HCT116 (cell line): ENCODE measurements around the gene TSPAN11. TPM values are rescaled to one million over a fixed set of nuclear protein-coding genes. Genes with fewer than 3 reads are reported as not detected.

Experiments used
- ATAC-seq: fragments of 200-7000 bp; cut with Tn5 transposase; 2 replicates; pipeline ENCODE4 v1.9.1; 2020; ENCODE audit warnings: mild to moderate bottlenecking, moderate library complexity
- BruUV-seq: library from RNA; stranded (reverse); fragments of 400-500 nt; replicated peaks from 2 replicates; lab custom pipeline; 2021; lab: Mats Ljungman, UMichigan
- CTCF ChIA-PET: fragments of 300-600 bp; sonication (Branson Sonifier 250); formaldehyde crosslinking; loops from one replicate; lab custom pipeline; 2021; ENCODE audit warnings: antibody characterized with exemption; lab: Charles Lee
- POLR2A ChIA-PET: fragments of 300-600, 350-600 bp; sonication (Branson Sonifier 250); formaldehyde crosslinking; loops from one replicate; lab custom pipeline; 2021; ENCODE audit warnings: antibody characterized with exemption; lab: Charles Lee
- RAD21 ChIA-PET, 2 experiments: fragments of 300-600 bp; sonication (Branson Sonifier 250); formaldehyde crosslinking; loops; one replicate each; lab custom pipeline; 2023; ENCODE audit warnings: low total read pairs in 2 of 2; ENCODE audit not compliant: uncharacterized antibody in 2 of 2, unreplicated experiment in 2 of 2, low non-redundant PET in 1 of 2; lab: Charles Lee
- DNase-seq: peaks from one replicate; pipeline ENCODE4 v3.0.0-alpha.2; 2010; ENCODE audit warnings: low read depth, low spot score
- H2AFZ ChIP-seq: fragments of 200-600 bp; shearing (Covaris generic), sonication (generic); 2 replicates; pipeline ENCODE4 v1.6.1; 2017; ENCODE audit warnings: low read depth, mixed run types, mixed read lengths, antibody characterized with exemption, low read length; ENCODE audit not compliant: poor library complexity, severe bottlenecking
- H3K27ac ChIP-seq: 2 replicates; pipeline ENCODE4 v1.5.1; 2012; ENCODE audit warnings: low read depth, low read length
- H3K27me3 ChIP-seq: fragments of 200-600 bp; sonication (generic); 2 replicates; pipeline ENCODE4 v1.6.1; 2016; ENCODE audit warnings: mixed run types, low read length, mixed read lengths; ENCODE audit not compliant: insufficient read depth
- H3K36me3 ChIP-seq, 2 experiments: fragments of 200-500 bp in 1 of 2; fragments of 200-600 bp in 1 of 2; sonication (Bioruptor generic) in 1 of 2; sonication (generic) in 1 of 2; 2 replicates each; pipeline versions ENCODE4 v1.5.1 to v1.6.1; 2014 to 2016; ENCODE audit warnings: low read length in 2 of 2, inconsistent platforms in 1 of 2, mixed read lengths in 1 of 2, mixed run types in 1 of 2; ENCODE audit not compliant: insufficient read depth in 2 of 2, control insufficient read depth in 1 of 2
- H3K4me1 ChIP-seq, 2 experiments: fragments of 200-600 bp in 1 of 2; sonication (generic) in 1 of 2; 2 replicates each; pipeline versions ENCODE4 v1.5.1 to v1.6.1; 2012 to 2017; ENCODE audit warnings: low read length in 2 of 2, inconsistent platforms in 1 of 2, mild to moderate bottlenecking in 1 of 2, mixed read lengths in 1 of 2, mixed run types in 1 of 2, moderate library complexity in 1 of 2; ENCODE audit not compliant: insufficient read depth in 2 of 2, control insufficient read depth in 1 of 2
- H3K4me2 ChIP-seq: fragments of 200-600 bp; sonication (generic); 2 replicates; pipeline ENCODE4 v1.6.1; 2017; ENCODE audit warnings: mixed run types, low read length, mixed read lengths
- H3K4me3 ChIP-seq, 2 experiments: fragments of 200-600 bp in 1 of 2; sonication (generic) in 1 of 2; replicated peaks in 1 of 2; 2 replicates each; pipeline ENCODE4 v1.5.1; 2011 to 2016; ENCODE audit warnings: low read length in 2 of 2, control low read depth in 1 of 2, low read depth in 1 of 2, mild to moderate bottlenecking in 1 of 2, mixed read lengths in 1 of 2, mixed run types in 1 of 2
- H3K79me2 ChIP-seq: fragments of 200-600 bp; sonication (generic); 2 replicates; pipeline ENCODE4 v1.6.1; 2017; ENCODE audit warnings: mild to moderate bottlenecking, mixed run types, low read length, moderate library complexity, mixed read lengths; ENCODE audit not compliant: insufficient read depth
- H3K9ac ChIP-seq: fragments of 200-600 bp; sonication (generic); 2 replicates; pipeline ENCODE4 v1.6.1; 2016; ENCODE audit warnings: low read length, mixed read lengths
- H3K9me2 ChIP-seq: fragments of 200-600 bp; sonication (generic), shearing (Covaris generic); 2 replicates; pipeline ENCODE4 v1.6.1; 2017; ENCODE audit warnings: mixed run types, mild to moderate bottlenecking, moderate library complexity; ENCODE audit not compliant: insufficient read depth
- H3K9me3 ChIP-seq, 2 experiments: fragments of 200-500 bp in 1 of 2; fragments of 200-600 bp in 1 of 2; sonication (Bioruptor generic) in 1 of 2; sonication (generic) in 1 of 2; 2 replicates each; pipeline ENCODE4 v1.6.1; 2014 to 2017; ENCODE audit warnings: low read length in 2 of 2, mixed read lengths in 2 of 2, inconsistent platforms in 1 of 2, low read depth in 1 of 2, mild to moderate bottlenecking in 1 of 2, mixed run types in 1 of 2, moderate library complexity in 1 of 2; ENCODE audit not compliant: control insufficient read depth in 1 of 2, insufficient read depth in 1 of 2
- H4K20me1 ChIP-seq: fragments of 200-600 bp; sonication (generic), shearing (Covaris generic); 2 replicates; pipeline ENCODE4 v1.6.1; 2017; ENCODE audit warnings: mixed run types, mild to moderate bottlenecking, moderate library complexity; ENCODE audit not compliant: insufficient read depth
- CBX3 ChIP-seq: IDR thresholded peaks from 2 replicates; pipeline ENCODE4 v1.6.1; 2012; ENCODE audit warnings: low read depth
- CEBPB ChIP-seq: IDR thresholded peaks from 2 replicates; pipeline ENCODE4 v1.6.1; 2012; ENCODE audit warnings: low read depth
- CTCF ChIP-seq, 3 experiments: fragments of 200-600 bp in 1 of 3; sonication (generic) in 1 of 3; IDR thresholded peaks in 2 of 3; conservative IDR thresholded peaks in 1 of 3; 2 replicates each; pipeline ENCODE4 v1.5.1; 2012 to 2017; ENCODE audit warnings: low read depth in 2 of 3, low read length in 2 of 3, antibody characterized with exemption in 1 of 3, borderline replicate concordance in 1 of 3, control low read depth in 1 of 3, mild to moderate bottlenecking in 1 of 3, mixed read lengths in 1 of 3, mixed run types in 1 of 3, moderate library complexity in 1 of 3; ENCODE audit not compliant: insufficient read depth in 1 of 3
- EGR1 ChIP-seq: IDR thresholded peaks from 2 replicates; pipeline ENCODE4 v1.6.1; 2012; ENCODE audit warnings: low read depth
- ELF1 ChIP-seq: IDR thresholded peaks from 2 replicates; pipeline ENCODE4 v1.6.1; 2012; ENCODE audit warnings: low read depth, borderline replicate concordance
- EZH2phosphoT487 ChIP-seq: fragments of 200-600 bp; IDR thresholded peaks from 2 replicates; pipeline ENCODE4 v1.6.1; 2018; ENCODE audit warnings: antibody characterized with exemption, borderline replicate concordance
- JUND ChIP-seq: IDR thresholded peaks from 2 replicates; pipeline ENCODE4 v1.6.1; 2012
- MAX ChIP-seq: IDR thresholded peaks from 2 replicates; pipeline ENCODE4 v1.6.1; 2012
- POLR2A ChIP-seq: IDR thresholded peaks from 2 replicates; pipeline ENCODE4 v1.7.0; 2011; ENCODE audit warnings: borderline replicate concordance; ENCODE audit not compliant: insufficient read depth, insufficient read length; ENCODE audit errors: extremely low read depth
- RAD21 ChIP-seq: IDR thresholded peaks from 2 replicates; pipeline ENCODE4 v1.6.1; 2012; ENCODE audit warnings: low read depth, mild to moderate bottlenecking
- SIN3A ChIP-seq: IDR thresholded peaks from 2 replicates; pipeline ENCODE4 v1.6.1; 2012; ENCODE audit warnings: low read depth
- SP1 ChIP-seq: IDR thresholded peaks from 2 replicates; pipeline ENCODE4 v1.6.1; 2012; ENCODE audit warnings: low read depth
- TCF7L2 ChIP-seq: IDR thresholded peaks from 2 replicates; pipeline ENCODE4 v1.7.0; 2011; ENCODE audit warnings: borderline replicate concordance, inconsistent platforms; ENCODE audit not compliant: insufficient read depth, insufficient read length; ENCODE audit errors: extremely low read depth
- ZBTB33 ChIP-seq: IDR thresholded peaks from 2 replicates; pipeline ENCODE4 v1.6.1; 2011; ENCODE audit warnings: mild to moderate bottlenecking, low read length, moderate library complexity; ENCODE audit not compliant: insufficient replicate concordance; ENCODE audit errors: extremely low read depth
- ZNF274 ChIP-seq: fragments of 200-500 bp; sonication (Bioruptor generic); IDR thresholded peaks from 2 replicates; pipeline ENCODE4 v1.6.1; 2014; ENCODE audit warnings: mild to moderate bottlenecking, low read depth, low read length, inconsistent platforms
- intact Hi-C: fragments of 100-400 bp; cut with micrococcal nuclease; formaldehyde crosslinking; loops from 2 replicates; pipeline ENCODE4 v1.10.0; 2022
- total RNA-seq: library from RNA; stranded (reverse); gene quantifications from one replicate; pipeline ENCODE4 v1.2.1, GENCODE V29; 2021; ENCODE audit not compliant: unreplicated experiment

The TSPAN11 gene
- total RNA-seq, 1 experiment from 2014 or later: not detected

GRCh38 chr12:30930238-30930637, 3.7 kb downstream of the TSPAN11 start:
- Histone ChIP-seq H2AFZ (no peak overlapping the region), H4K20me1 (no peaks in the 10 kb centered on the region), H3K4me3 (no peak overlapping the region), H3K9me3 (no peaks in the 10 kb centered on the region), H3K36me3 (no peaks in the 10 kb centered on the region), H3K27me3 (no peaks in the 10 kb centered on the region), H3K4me1 (no peaks in the 10 kb centered on the region), H3K9ac (no peak overlapping the region), H3K9me2 (no peaks in the 10 kb centered on the region), H3K27ac (no peak overlapping the region), H3K79me2 (no peaks in the 10 kb centered on the region), H3K4me2 (no peak overlapping the region)
- no TSS peak for BruUV-seq
- TF ChIP-seq EGR1 (no peak), ZBTB33 (no peak), JUND (no peak), CEBPB (no peak), SIN3A (no peak), SP1 (no peak), MAX (no peak)
- POLR2A ChIA-PET: no interaction called here
- CTCF ChIA-PET: no interaction called here
- intact Hi-C loops: no loop called here
- RAD21 ChIA-PET: interaction anchor here in 1 of 2 experiments (0.5 kb wide), 1 partner anchor 27 kb away, joined by 3 read pairs; no protein-coding TSS in a partner anchor
- DNase-seq (no peak), ATAC-seq (no peak)

GRCh38 chr12:30930641-30931040, 4.1 kb downstream of the TSPAN11 start:
- Histone ChIP-seq H2AFZ (no peak overlapping the region), H4K20me1 (no peaks in the 10 kb centered on the region), H3K9ac (no peak overlapping the region), H3K4me3 (no peak overlapping the region), H3K79me2 (no peaks in the 10 kb centered on the region), H3K27ac (no peak overlapping the region), H3K9me3 (no peaks in the 10 kb centered on the region), H3K4me2 (no peak overlapping the region), H3K4me1 (no peaks in the 10 kb centered on the region), H3K27me3 (no peaks in the 10 kb centered on the region), H3K36me3 (no peaks in the 10 kb centered on the region), H3K9me2 (no peaks in the 10 kb centered on the region)
- intact Hi-C loops: no loop called here
- DNase-seq (no peak), ATAC-seq (no peak)
- no TSS peak for BruUV-seq
- RAD21 ChIA-PET: no interaction called here
- TF ChIP-seq ELF1 (no peak), EZH2phosphoT487 (no peak), ZBTB33 (no peak), CEBPB (no peak), RAD21 (no peak), JUND (no peak), POLR2A (no peak), TCF7L2 (no peak), ZNF274 (no peak), CBX3 (no peak), CTCF (IDR thresholded peaks at IDR 0.05 in 2 of 3, conservative IDR thresholded peaks at IDR 0.05 in 1 of 3; ENCODE audit: borderline replicate concordance in 1 of 3, insufficient read depth in 1 of 3, low read depth in 2 of 3, low read length in 2 of 3) (no peak)
- CTCF ChIA-PET: no interaction called here
- POLR2A ChIA-PET: no interaction called here
